OCI-LY3 (cell line): ENCODE data around the gene DCHS2.

Source experiments
- H2AFZ ChIP-seq: fragments of 200-600, 300-600 bp; shearing (Covaris generic); 2 replicates; pipeline ENCODE4 v1.6.0; 2014; ENCODE audit warnings: antibody characterized with exemption, low read depth, low read length
- H3K27ac ChIP-seq: fragments of 200-600, 300-600 bp; sonication (generic); 2 replicates; pipeline ENCODE4 v1.5.1; 2014; ENCODE audit warnings: mild to moderate bottlenecking, low read length, moderate library complexity, mixed read lengths
- H3K27me3 ChIP-seq: fragments of 200-600, 300-600 bp; sonication (generic); 2 replicates; pipeline ENCODE4 v1.6.1; 2014; ENCODE audit warnings: low read depth, low read length, mixed read lengths
- H3K36me3 ChIP-seq: fragments of 200-600, 300-600 bp; sonication (generic); replicated peaks from 2 replicates; pipeline ENCODE3; 2014; ENCODE audit warnings: low read depth, low read length, mixed read lengths
- H3K4me1 ChIP-seq: fragments of 300-600, 200-600 bp; sonication (generic); 2 replicates; pipeline ENCODE4 v1.6.1; 2014; ENCODE audit warnings: low read length, mixed read lengths
- H3K4me2 ChIP-seq: fragments of 200-600, 300-600 bp; sonication (generic); 2 replicates; pipeline ENCODE4 v1.6.1; 2014; ENCODE audit warnings: low read length, mixed read lengths
- H3K4me3 ChIP-seq: fragments of 300-600, 200-600 bp; sonication (generic); 2 replicates; pipeline ENCODE4 v1.5.1; 2014; ENCODE audit warnings: antibody characterized with exemption, mild to moderate bottlenecking, low read length, moderate library complexity
- H3K79me2 ChIP-seq: fragments of 300-600, 200-600 bp; shearing (Covaris generic); 2 replicates; pipeline ENCODE4 v1.6.1; 2014; ENCODE audit warnings: mild to moderate bottlenecking, low read length, mixed read lengths
- H3K9ac ChIP-seq: fragments of 300-600, 200-600 bp; shearing (Covaris generic); 2 replicates; pipeline ENCODE4 v1.6.0; 2014; ENCODE audit warnings: mild to moderate bottlenecking, low read length, moderate library complexity
- H3K9me3 ChIP-seq: fragments of 200-600, 300-600 bp; shearing (Covaris generic); 2 replicates; pipeline ENCODE4 v1.6.1; 2014; ENCODE audit warnings: low read length, mixed read lengths; ENCODE audit not compliant: insufficient read depth
- H4K20me1 ChIP-seq: fragments of 200-600, 300-600 bp; sonication (generic); 2 replicates; pipeline ENCODE4 v1.6.1; 2016; ENCODE audit warnings: low read length, mixed read lengths; ENCODE audit not compliant: insufficient read depth
- EZH2phosphoT487 ChIP-seq: fragments of 200-600 bp; shearing (Covaris generic); IDR thresholded peaks from 2 replicates; pipeline ENCODE4 v1.6.1; 2018; ENCODE audit warnings: antibody characterized with exemption, mixed run types, low read depth
- TF ChIP-seq, protein P1 (sequence below): fragments of 200-600, 300-600 bp; sonication (generic); IDR thresholded peaks from 2 replicates; pipeline ENCODE4 v1.5.1; 2014; ENCODE audit warnings: antibody characterized with exemption, low read length, low read depth

DCHS2 gene

DNA sequence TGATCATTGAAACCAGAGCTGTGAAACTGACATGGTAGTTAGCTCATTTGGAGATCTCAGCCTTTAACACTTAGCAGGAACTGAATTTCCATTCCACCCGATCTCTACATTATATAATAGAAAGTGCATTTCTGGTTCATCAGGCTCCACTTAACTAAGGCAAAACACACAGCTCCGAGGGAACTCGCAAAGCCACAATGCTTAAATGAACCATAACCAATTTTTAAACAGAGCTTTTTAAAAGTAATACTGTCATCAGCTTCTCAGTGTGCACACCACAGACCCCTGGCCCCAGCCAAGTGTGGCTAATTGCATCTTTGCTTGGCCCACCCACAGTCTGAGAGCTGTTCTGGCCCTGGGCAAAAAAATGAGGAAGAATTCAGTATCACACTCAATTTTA lies 66.1 kb downstream of the DCHS2 start:
- no peaks in the 10 kb centered on the region for H3K79me2 ChIP-seq
- H3K9me3 ChIP-seq = no peaks in the 10 kb centered on the region
- no peaks in the 10 kb centered on the region; the same call in 1 of the 2 replicates for H4K20me1 ChIP-seq
- TF ChIP-seq, protein P1, sequence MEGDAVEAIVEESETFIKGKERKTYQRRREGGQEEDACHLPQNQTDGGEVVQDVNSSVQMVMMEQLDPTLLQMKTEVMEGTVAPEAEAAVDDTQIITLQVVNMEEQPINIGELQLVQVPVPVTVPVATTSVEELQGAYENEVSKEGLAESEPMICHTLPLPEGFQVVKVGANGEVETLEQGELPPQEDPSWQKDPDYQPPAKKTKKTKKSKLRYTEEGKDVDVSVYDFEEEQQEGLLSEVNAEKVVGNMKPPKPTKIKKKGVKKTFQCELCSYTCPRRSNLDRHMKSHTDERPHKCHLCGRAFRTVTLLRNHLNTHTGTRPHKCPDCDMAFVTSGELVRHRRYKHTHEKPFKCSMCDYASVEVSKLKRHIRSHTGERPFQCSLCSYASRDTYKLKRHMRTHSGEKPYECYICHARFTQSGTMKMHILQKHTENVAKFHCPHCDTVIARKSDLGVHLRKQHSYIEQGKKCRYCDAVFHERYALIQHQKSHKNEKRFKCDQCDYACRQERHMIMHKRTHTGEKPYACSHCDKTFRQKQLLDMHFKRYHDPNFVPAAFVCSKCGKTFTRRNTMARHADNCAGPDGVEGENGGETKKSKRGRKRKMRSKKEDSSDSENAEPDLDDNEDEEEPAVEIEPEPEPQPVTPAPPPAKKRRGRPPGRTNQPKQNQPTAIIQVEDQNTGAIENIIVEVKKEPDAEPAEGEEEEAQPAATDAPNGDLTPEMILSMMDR = no peak
- TF ChIP-seq EZH2phosphoT487 = peak; percentile 63
- H3K27me3 ChIP-seq = peaks cover 79% of the 10 kb centered on the region
- H3K4me3 ChIP-seq = peak overlapping the region; percentile 49
- no peak overlapping the region for H2AFZ ChIP-seq
- no peaks in the 10 kb centered on the region for H3K36me3 ChIP-seq
- peak overlapping the region; percentile 66 for H3K4me2 ChIP-seq
- H3K4me1 ChIP-seq = peaks cover 51% of the 10 kb centered on the region
- H3K9ac ChIP-seq = no peak overlapping the region
- no peak overlapping the region for H3K27ac ChIP-seq

DNA sequence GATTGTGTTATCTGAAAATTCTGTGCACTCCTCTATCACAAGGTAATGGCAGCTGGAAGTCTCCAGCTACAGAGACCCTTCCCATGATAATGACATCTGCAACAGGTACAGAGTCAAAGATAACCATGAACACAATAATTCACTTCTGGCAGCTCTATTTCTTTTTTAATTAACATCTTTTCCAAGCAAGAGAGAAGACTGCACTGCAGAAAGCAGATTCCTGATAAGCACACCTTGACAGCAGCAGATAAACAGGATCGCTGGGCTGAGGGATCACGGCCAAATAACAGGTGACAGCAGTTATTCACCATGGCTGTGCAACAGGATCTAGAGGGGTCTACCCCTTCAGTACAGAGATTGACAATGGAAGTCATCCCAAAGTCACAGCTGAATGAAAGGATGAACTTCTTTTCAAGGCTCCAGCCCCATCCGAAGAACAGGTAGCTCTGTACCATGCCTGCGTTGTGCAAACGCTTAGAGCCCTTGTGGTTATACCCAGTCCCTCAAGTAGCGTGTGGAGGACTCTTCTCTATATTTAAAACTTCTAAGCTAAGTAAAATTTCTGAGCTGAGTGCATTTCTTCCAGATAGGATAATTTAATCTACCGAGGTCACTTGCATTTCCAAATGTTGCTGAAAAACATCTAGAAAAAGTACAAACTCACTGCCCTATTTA lies 66.7 kb downstream of the DCHS2 start:
- H3K4me1 ChIP-seq = peaks cover 51% of the 10 kb centered on the region
- H4K20me1 ChIP-seq = no peaks in the 10 kb centered on the region; the same call in 1 of the 2 replicates
- no peaks in the 10 kb centered on the region for H3K9me3 ChIP-seq
- H3K36me3 ChIP-seq = no peaks in the 10 kb centered on the region
- H2AFZ ChIP-seq = no peak overlapping the region
- peak overlapping the region; percentile 66 for H3K4me2 ChIP-seq
- H3K79me2 ChIP-seq = no peaks in the 10 kb centered on the region
- no peak for TF ChIP-seq EZH2phosphoT487
- TF ChIP-seq, protein P1 = no peak
- H3K27ac ChIP-seq = no peak overlapping the region
- H3K27me3 ChIP-seq = peaks cover 79% of the 10 kb centered on the region
- H3K4me3 ChIP-seq = peak overlapping the region; percentile 49
- H3K9ac ChIP-seq = no peak overlapping the region

DNA sequence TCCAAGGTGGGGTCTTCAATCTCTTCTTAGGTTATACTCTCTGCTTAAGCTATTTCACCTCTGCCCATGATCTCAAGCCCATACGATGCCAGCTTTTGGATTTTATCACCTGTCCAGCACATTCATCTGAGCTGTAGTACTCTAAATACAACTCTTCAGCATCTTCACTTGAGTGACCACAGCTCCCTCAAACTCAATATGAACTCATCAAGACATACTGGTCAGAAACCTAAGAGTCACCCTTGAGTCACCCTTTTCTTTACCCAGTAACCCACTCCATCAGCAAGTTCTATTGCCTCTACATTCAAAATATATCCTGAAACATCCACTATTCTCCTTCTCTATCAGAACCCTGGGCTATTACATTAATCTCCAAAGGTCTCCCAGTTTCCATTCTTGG lies 69.4 kb downstream of the DCHS2 start:
- peak overlapping the region; percentile 38 for H3K4me2 ChIP-seq
- peaks cover 75% of the 10 kb centered on the region for H3K27me3 ChIP-seq
- H3K36me3 ChIP-seq = no peaks in the 10 kb centered on the region
- no peak overlapping the region for H2AFZ ChIP-seq
- peaks cover 51% of the 10 kb centered on the region for H3K4me1 ChIP-seq
- H3K27ac ChIP-seq = no peak overlapping the region
- H3K79me2 ChIP-seq = no peaks in the 10 kb centered on the region
- H3K9ac ChIP-seq = no peak overlapping the region
- H3K4me3 ChIP-seq = peak overlapping the region; percentile 12; the same call in 1 of the 2 replicates
- TF ChIP-seq, protein P1 = no peak
- no peak for TF ChIP-seq EZH2phosphoT487
- H3K9me3 ChIP-seq = no peaks in the 10 kb centered on the region
- no peaks in the 10 kb centered on the region for H4K20me1 ChIP-seq

DNA sequence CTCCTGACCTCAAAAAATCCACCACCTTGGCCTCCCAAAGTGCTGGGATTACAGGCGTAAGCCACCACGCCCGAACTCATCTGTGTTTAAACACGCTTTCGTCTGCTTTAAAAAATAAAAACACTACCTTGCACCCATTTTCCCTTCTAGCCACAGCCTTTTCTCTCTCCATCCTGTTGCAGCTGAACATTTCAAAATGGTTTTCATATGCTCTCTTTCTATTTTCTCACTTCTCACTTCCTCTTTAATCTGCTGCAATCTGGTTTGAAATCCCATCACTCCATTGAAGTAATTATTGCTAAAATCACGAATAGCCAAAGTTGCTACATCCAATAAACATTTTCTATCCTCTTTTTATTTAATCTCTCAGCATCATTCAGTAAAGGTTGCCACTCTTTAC lies 70.0 kb downstream of the DCHS2 start:
- TF ChIP-seq, protein P1 = no peak
- no peak for TF ChIP-seq EZH2phosphoT487
- H3K27me3 ChIP-seq = peaks cover 72% of the 10 kb centered on the region
- no peaks in the 10 kb centered on the region for H3K79me2 ChIP-seq
- H3K4me2 ChIP-seq = peak overlapping the region; percentile 38
- no peaks in the 10 kb centered on the region for H4K20me1 ChIP-seq
- peak overlapping the region; percentile 12; the same call in 1 of the 2 replicates for H3K4me3 ChIP-seq
- no peaks in the 10 kb centered on the region for H3K9me3 ChIP-seq
- H3K9ac ChIP-seq = no peak overlapping the region
- H2AFZ ChIP-seq = no peak overlapping the region
- no peaks in the 10 kb centered on the region for H3K36me3 ChIP-seq
- H3K4me1 ChIP-seq = peaks cover 48% of the 10 kb centered on the region
- H3K27ac ChIP-seq = no peak overlapping the region
